Measurements from ENCODE around the gene GALNT18. TPM values are rescaled to one million over a fixed set of nuclear protein-coding genes. Genes with fewer than 3 reads are reported as not detected.

GALNT18 gene
- total RNA-seq, 1 donor, result 2.4 TPM

- H3K4me3 ChIP-seq (ENCODE audit: low read depth, low read length), result no peak overlapping the region
- TF ChIP-seq CTCF (IDR thresholded peaks at IDR 0.05; ENCODE audit: insufficient read depth, low read length), result no peak
- DNase-seq (ENCODE audit: low read depth), result no peak
Observed at GRCh38 chr11:11316651-11317230, 305.1 kb downstream of the GALNT18 start.

GRCh38 chr11:11313902-11314692, 307.7 kb downstream of the GALNT18 start:
- TF ChIP-seq CTCF (IDR thresholded peaks at IDR 0.05; ENCODE audit: insufficient read depth, low read length), result no peak
- no peak overlapping the region for H3K4me3 ChIP-seq (ENCODE audit: low read depth, low read length)
- no peak for DNase-seq (ENCODE audit: low read depth)

- DNase-seq (ENCODE audit: low read depth), result peak; percentile 40
- no peak for TF ChIP-seq CTCF (IDR thresholded peaks at IDR 0.05; ENCODE audit: insufficient read depth, low read length)
- H3K4me3 ChIP-seq (ENCODE audit: low read depth, low read length), result no peak overlapping the region
Observed at GRCh38 chr11:11313426-11313825, 308.4 kb downstream of the GALNT18 start.

GRCh38 chr11:11312738-11313137, 309.1 kb downstream of the GALNT18 start:
- TF ChIP-seq CTCF (IDR thresholded peaks at IDR 0.05; ENCODE audit: insufficient read depth, low read length), result no peak
- H3K4me3 ChIP-seq (ENCODE audit: low read depth, low read length), result no peak overlapping the region
- no peak for DNase-seq (ENCODE audit: low read depth)

GRCh38 chr11:11311169-11311568, 310.6 kb downstream of the GALNT18 start:
- DNase-seq (ENCODE audit: low read depth), result no peak
- TF ChIP-seq CTCF (IDR thresholded peaks at IDR 0.05; ENCODE audit: insufficient read depth, low read length), result no peak
- H3K4me3 ChIP-seq (ENCODE audit: low read depth, low read length), result no peak overlapping the region

GRCh38 chr11:11309906-11310305, 311.9 kb downstream of the GALNT18 start:
- no peak for DNase-seq (ENCODE audit: low read depth)
- TF ChIP-seq CTCF (IDR thresholded peaks at IDR 0.05; ENCODE audit: insufficient read depth, low read length), result no peak
- no peak overlapping the region for H3K4me3 ChIP-seq (ENCODE audit: low read depth, low read length)
